Omental fat pad (tissue), 4 donors: Measurements from ENCODE around the gene CARD10. TPM values are rescaled to one million over a fixed set of nuclear protein-coding genes. Genes with fewer than 3 reads are reported as not detected.
"Not testable (repeated sequence)": the region's sequence is repeated elsewhere in the genome, so short reads cannot be mapped to it uniquely, and the experiment has no call there.

Experiments
- ATAC-seq: fragments of 150-250 bp; one replicate; pipeline ENCODE4 v1.9.1; 2016; ENCODE audit warnings: mild to moderate bottlenecking, moderate library complexity; ENCODE audit not compliant: low FRiP score
- DNase-seq: peaks from one replicate; pipeline ENCODE4 v3.0.0-alpha.2; 2019; ENCODE audit warnings: low spot score
- CTCF ChIP-seq, 3 donors: fragments of 450-650 bp; IDR thresholded peaks; one replicate each; pipeline ENCODE4 v1.5.1; 2016 to 2017; ENCODE audit warnings: antibody characterized with exemption in 3 of 3, mild to moderate bottlenecking in 3 of 3, moderate library complexity in 2 of 3
- total RNA-seq, 4 donors: library from RNA; depleted of rRNA; stranded (reverse); fragments of >200 nt; gene quantifications; one replicate each; pipeline ENCODE4 v1.1.0, GENCODE V29; 2016

CARD10 gene
- total RNA-seq, 4 donors from 2014 or later = 2.5 to 18.8 (median 4.8) TPM

- DNase-seq = no peak
- ATAC-seq = no peak
- no peak for TF ChIP-seq CTCF (IDR thresholded peaks at IDR 0.05)
These were observed 44.6 kb downstream of the CARD10 start for GRCh38 chr22:37474447-37475090.

- no peak for TF ChIP-seq CTCF (IDR thresholded peaks at IDR 0.05)
- no peak for DNase-seq
- no peak for ATAC-seq
These were observed 45.7 kb downstream of the CARD10 start for GRCh38 chr22:37473437-37473946.

- no peak for DNase-seq
- TF ChIP-seq CTCF (IDR thresholded peaks at IDR 0.05) = no peak
- ATAC-seq = no peak
These were observed 46.7 kb downstream of the CARD10 start for GRCh38 chr22:37472418-37473006.

- TF ChIP-seq CTCF (IDR thresholded peaks at IDR 0.05) = no peak
- ATAC-seq (no peak), DNase-seq (no peak)
These were observed 47.3 kb downstream of the CARD10 start for GRCh38 chr22:37471727-37472417.

- ATAC-seq = no peak
- TF ChIP-seq CTCF (IDR thresholded peaks at IDR 0.05) = no peak
These were observed 49.1 kb downstream of the CARD10 start for GRCh38 chr22:37470087-37470445.

GRCh38 chr22:37469416-37470086, 49.7 kb downstream of the CARD10 start:
- TF ChIP-seq CTCF (IDR thresholded peaks at IDR 0.05) = no peak
- DNase-seq = no peak
- ATAC-seq = no peak

More at GRCh38 chr22:37470087-37470445, 49.1 kb downstream of the CARD10 start:
- no peak for DNase-seq

- not testable (repeated sequence) for ATAC-seq, DNase-seq
These were observed 51.0 kb downstream of the CARD10 start for GRCh38 chr22:37468201-37468695.
